HL-60 (cell line): ENCODE measurements around the gene DOCK7.

ENCODE experiments used
- DNase-seq, 2 experiments: peaks; one replicate each; pipeline ENCODE4 v3.0.0-alpha.2; 2010 to 2020; ENCODE audit warnings: low read depth in 1 of 2, low spot score in 1 of 2
- H3K27ac ChIP-seq: fragments of 250-450 bp; sonication (Bioruptor Pico); replicated peaks from 2 replicates; pipeline ENCODE4 v1.5.1; 2020; ENCODE audit warnings: mild to moderate bottlenecking, moderate library complexity
- H3K27me3 ChIP-seq: fragments of 250-450 bp; sonication (Bioruptor Pico); 2 replicates; pipeline ENCODE4 v1.5.1; 2021; ENCODE audit warnings: mild to moderate bottlenecking, moderate library complexity; ENCODE audit not compliant: insufficient read depth, poor library complexity, severe bottlenecking
- H3K4me3 ChIP-seq: replicated peaks from 2 replicates; pipeline ENCODE4 v1.5.1; 2011; ENCODE audit warnings: mild to moderate bottlenecking, control low read depth, low read length; ENCODE audit not compliant: insufficient read depth
- GABPA ChIP-seq: IDR thresholded peaks from 2 replicates; pipeline ENCODE4 v1.6.1; 2012; ENCODE audit warnings: low read depth
- POLR2AphosphoS5 ChIP-seq: IDR thresholded peaks from 2 replicates; pipeline ENCODE4 v1.6.1; 2012; ENCODE audit warnings: low read depth
- SPI1 ChIP-seq: IDR thresholded peaks from 2 replicates; pipeline ENCODE4 v1.6.1; 2012; ENCODE audit warnings: low read depth, mild to moderate bottlenecking, borderline replicate concordance
- TF ChIP-seq, protein P1 (sequence below): IDR thresholded peaks from 2 replicates; pipeline ENCODE4 v1.6.1; 2012; ENCODE audit warnings: low read depth; ENCODE audit not compliant: insufficient replicate concordance
- TF ChIP-seq, protein P2 (sequence below): IDR thresholded peaks from one replicate; pipeline ENCODE4 v1.5.1; 2011; ENCODE audit warnings: low read length, control low read depth, inconsistent platforms; ENCODE audit not compliant: insufficient read depth

The DOCK7 gene

DNA sequence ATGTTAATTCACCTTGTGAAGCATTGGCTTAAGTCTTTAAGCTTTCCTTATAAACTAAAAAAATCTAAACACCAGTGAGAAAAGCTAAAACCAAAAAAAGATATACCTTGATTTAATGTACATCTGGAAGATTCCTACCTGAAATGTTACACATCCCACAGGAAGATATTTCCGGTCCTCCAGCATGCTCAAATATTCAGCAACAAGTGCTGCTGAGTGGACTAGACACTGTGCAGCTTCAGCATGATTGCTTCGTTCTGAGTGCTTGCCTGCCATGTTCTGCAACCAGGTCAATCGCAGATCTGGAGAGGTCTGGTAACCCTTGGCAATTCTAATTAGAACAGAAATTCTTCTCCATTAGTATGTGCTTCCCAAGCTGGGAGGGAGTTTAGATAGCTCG lies 194.0 kb downstream of the DOCK7 start:
- H3K4me3 ChIP-seq = no peak overlapping the region
- H3K27me3 ChIP-seq = no peaks in the 10 kb centered on the region
- no peak for TF ChIP-seq GABPA
- TF ChIP-seq, protein P1, sequence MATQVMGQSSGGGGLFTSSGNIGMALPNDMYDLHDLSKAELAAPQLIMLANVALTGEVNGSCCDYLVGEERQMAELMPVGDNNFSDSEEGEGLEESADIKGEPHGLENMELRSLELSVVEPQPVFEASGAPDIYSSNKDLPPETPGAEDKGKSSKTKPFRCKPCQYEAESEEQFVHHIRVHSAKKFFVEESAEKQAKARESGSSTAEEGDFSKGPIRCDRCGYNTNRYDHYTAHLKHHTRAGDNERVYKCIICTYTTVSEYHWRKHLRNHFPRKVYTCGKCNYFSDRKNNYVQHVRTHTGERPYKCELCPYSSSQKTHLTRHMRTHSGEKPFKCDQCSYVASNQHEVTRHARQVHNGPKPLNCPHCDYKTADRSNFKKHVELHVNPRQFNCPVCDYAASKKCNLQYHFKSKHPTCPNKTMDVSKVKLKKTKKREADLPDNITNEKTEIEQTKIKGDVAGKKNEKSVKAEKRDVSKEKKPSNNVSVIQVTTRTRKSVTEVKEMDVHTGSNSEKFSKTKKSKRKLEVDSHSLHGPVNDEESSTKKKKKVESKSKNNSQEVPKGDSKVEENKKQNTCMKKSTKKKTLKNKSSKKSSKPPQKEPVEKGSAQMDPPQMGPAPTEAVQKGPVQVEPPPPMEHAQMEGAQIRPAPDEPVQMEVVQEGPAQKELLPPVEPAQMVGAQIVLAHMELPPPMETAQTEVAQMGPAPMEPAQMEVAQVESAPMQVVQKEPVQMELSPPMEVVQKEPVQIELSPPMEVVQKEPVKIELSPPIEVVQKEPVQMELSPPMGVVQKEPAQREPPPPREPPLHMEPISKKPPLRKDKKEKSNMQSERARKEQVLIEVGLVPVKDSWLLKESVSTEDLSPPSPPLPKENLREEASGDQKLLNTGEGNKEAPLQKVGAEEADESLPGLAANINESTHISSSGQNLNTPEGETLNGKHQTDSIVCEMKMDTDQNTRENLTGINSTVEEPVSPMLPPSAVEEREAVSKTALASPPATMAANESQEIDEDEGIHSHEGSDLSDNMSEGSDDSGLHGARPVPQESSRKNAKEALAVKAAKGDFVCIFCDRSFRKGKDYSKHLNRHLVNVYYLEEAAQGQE = no peak
- TF ChIP-seq, protein P2, sequence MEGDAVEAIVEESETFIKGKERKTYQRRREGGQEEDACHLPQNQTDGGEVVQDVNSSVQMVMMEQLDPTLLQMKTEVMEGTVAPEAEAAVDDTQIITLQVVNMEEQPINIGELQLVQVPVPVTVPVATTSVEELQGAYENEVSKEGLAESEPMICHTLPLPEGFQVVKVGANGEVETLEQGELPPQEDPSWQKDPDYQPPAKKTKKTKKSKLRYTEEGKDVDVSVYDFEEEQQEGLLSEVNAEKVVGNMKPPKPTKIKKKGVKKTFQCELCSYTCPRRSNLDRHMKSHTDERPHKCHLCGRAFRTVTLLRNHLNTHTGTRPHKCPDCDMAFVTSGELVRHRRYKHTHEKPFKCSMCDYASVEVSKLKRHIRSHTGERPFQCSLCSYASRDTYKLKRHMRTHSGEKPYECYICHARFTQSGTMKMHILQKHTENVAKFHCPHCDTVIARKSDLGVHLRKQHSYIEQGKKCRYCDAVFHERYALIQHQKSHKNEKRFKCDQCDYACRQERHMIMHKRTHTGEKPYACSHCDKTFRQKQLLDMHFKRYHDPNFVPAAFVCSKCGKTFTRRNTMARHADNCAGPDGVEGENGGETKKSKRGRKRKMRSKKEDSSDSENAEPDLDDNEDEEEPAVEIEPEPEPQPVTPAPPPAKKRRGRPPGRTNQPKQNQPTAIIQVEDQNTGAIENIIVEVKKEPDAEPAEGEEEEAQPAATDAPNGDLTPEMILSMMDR = no peak
- no peak for TF ChIP-seq POLR2AphosphoS5
- TF ChIP-seq SPI1 = no peak
- no peak overlapping the region for H3K27ac ChIP-seq
- no peak for DNase-seq

DNA sequence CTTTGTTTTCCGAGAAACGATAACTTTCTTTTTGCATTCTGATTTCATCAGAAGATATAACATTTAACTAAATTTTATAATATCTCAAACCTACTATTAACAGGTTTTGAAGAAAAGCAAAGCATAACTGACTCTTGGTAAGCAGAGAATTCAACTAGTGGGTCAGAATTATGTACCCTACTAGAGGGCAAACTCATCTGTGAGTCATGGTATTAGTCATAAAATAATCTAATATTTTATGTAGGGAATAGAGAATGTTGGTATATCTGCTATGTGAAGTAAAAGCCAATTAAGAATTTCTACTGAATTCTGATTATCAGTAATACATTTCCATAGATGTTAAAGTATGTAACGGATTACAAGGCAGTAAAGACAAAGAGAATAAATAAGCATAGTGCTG lies 194.5 kb downstream of the DOCK7 start:
- H3K4me3 ChIP-seq = no peak overlapping the region
- H3K27ac ChIP-seq = no peak overlapping the region
- TF ChIP-seq SPI1 (no peak), POLR2AphosphoS5 (no peak), GABPA (no peak)
- TF ChIP-seq, protein P2 = no peak
- TF ChIP-seq, protein P1 = no peak
- no peaks in the 10 kb centered on the region for H3K27me3 ChIP-seq
- DNase-seq = no peak

DNA sequence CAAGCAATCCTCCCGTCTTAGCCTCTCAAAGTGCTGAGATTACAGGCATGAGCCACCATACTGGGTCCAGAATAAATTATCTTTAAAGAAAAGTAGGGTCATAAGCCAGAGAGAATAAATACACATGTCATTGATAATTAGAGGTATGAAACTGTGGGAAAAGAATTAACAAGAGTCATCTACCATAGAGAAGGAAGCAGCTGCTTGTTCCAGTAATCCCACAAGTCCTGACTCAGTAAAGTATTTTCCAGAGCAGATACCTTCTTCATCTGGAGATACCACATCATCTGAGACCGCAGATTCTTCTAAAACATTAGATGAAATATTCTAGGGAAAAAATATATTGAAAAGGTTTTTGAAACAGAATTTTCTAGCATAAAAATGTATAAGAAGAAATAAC lies 195.7 kb downstream of the DOCK7 start:
- DNase-seq = no peak
- no peak overlapping the region for H3K4me3 ChIP-seq
- TF ChIP-seq, protein P2 = no peak
- TF ChIP-seq, protein P1 = no peak
- TF ChIP-seq SPI1 (no peak), GABPA (no peak), POLR2AphosphoS5 (no peak)
- H3K27me3 ChIP-seq = no peaks in the 10 kb centered on the region
- no peak overlapping the region for H3K27ac ChIP-seq
